ENCODE results near the gene PTPRE.

- TF ChIP-seq POLR2A (IDR thresholded peaks at IDR 0.05; ENCODE audit: low read length) = no peak
- TF ChIP-seq GATA1 (IDR thresholded peaks at IDR 0.05; ENCODE audit: low read depth, low read length) = no peak
These were observed 165.1 kb downstream of the PTPRE start for GRCh38 chr10:128072046-128072445.

Data from erythroblast (primary cell).